NCI-H1417 (cell line): ENCODE data around the gene POFUT1.
"Not testable (repeated sequence)": the region's sequence is repeated elsewhere in the genome, so short reads cannot be mapped to it uniquely, and the experiment has no call there.

Source experiments
- DNase-seq, 3 experiments: peaks; one replicate each; lab custom pipeline; 2025; lab: John Stamatoyannopoulos, UW

POFUT1 gene

DNA sequence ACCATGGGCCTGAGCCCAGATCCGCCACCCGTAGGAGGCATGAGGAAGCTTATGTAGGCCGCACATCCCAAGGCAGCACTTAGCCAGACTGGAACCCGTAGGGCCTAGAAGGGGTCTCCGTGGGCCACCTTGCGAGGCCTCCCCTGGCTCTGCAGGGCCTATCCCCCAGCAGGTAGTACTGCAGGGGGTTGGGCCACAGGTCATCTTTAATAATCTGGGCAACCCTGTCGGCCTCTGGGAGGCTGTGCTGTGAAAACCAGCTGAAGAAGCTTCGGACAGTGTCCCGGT is 18.6 kb upstream of the POFUT1 start:
- DNase-seq, result no peak

DNA sequence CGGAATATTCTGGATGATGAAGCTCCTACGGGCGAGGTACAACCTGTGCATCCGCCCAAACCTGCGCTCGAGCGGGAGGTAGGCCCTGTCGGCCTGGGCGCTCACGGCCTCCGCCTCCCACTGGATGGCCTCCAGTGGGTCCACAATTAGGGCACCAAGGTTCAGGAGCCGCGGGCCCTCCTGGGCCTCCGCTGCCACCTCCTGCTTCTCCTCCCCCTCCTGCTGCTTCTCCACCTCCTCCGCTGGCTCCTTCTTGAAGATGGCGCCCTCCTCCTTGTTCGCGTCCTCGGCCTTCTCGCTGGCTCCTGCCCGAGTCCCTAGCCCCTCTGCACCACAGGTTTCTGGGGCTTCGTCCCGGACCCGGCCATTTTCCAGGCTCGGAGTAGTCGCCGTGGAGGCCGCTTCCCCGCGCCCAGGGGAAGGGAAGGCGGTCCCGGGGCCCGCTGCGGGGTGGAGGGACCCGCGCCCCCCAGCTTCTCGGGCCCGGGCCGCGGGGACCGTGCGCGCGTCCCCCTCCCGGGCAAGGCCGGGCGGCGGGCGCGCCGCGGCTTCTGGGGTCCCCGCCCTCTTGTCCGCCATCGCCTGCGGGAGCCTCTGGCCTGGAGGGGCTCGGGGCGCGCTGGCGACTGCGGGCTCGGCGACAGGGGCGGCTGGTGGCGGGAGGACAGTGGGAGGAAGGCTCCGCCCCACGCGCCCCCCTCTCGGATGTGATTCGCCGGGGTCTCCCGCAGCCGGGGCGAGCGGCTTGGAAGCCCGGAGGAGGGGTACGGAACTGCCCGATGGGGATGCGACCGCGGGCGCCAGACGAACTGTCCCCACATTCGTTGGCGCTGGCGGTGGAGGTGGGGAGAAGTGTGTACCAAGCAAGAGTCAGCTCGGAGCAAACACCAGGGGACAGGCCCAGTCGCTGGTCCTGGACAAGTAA is 17.7 kb upstream of the POFUT1 start:
- peak; percentile 12 to 83 (median 74) for DNase-seq

DNA sequence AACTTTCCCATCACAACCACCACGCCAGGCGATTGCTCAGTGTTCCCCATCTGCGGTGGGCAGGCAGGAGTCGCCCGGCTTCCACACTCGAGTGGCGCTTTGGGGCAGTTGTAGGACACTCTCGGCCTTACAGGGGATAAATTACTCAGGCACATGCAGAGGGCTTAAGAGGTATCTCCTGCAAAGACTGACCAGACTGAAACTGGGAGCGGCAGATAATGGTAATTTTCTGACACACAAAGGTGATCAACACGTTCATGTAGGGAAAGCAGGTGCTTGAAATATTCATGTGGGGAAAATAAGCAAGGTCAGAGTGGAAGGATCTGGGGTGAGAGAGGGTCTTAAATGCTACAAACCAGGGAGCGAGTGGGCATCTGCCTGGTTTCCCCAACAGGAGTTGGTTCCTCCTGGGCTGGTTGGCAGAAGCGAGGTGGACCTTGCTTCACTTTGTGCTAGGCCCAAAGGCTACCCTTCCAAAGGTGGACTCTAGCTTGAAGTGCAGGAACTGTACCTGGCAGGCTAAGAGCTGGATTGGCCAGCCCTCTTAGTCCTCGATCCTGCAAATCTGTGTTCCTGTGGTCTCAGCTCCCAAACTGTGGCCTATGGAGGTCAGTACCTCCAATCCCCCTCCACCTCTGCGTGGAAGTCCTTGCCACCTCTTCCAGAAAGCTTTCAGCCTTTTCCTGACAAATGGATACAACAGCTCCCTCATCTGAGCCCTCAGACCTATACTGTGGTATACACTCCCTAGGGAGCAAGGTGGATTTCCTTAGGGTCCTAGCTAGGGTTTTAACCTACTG is 16.9 kb upstream of the POFUT1 start:
- peak; percentile 15 to 64 (median 47) for DNase-seq

DNA sequence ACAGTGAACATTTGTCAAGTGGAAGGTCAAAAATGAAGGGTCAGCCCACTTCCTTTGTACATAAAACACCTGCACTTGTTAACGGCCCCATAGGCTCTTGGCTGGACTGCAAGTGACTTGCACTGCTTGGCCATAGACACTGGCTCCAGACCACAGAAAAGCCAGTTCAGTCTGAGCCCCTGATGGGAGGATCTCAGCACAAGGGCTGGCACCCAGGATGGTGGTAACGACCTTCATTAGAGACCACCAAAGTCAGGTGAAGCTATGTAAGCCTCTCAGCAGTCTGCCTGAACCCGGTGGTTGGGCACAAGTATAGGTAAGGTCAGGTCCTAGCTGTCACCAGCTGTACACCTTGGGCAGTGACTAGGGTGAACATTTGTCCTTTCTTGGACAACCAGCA is 16.3 kb upstream of the POFUT1 start:
- DNase-seq, result no peak

DNA sequence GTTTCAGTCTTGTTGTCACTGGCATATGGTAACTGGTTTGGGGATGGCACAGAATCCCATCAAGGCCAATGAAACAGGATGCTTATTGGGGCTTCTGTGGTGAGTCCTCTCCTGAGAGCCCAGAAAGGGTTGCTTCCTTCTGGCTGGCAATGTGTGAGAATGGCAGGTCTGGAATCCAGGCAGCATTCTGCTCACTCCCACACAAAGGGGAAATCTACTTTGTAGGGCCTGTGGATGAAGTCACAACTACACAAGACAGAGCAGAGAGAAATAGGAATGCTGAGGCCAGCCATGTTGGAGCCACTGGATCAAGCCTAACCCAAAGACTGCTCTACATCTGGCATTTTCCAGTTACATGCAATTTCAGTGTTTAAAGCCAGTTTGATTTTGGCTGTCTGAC is 15.8 kb upstream of the POFUT1 start:
- DNase-seq, result no peak

DNA sequence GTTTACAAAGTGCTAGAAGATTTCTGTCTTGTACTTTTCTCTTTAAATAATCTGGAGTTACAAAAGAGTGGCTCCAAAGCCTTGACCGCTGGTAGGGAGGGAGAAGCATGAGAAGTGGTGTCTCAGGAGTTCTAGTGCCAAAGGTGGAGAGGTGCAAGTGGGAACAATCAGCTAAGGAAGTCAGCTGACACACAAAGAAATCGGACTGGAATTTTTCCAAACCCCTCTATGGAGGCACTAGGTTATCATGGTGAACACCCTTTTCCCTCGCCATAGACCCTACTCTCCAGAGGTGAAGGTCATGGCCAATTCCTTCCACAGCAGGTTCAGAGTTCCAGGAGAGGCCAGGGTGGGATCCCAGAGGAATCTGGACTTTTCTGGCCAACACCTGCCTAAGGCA is 15.0 kb upstream of the POFUT1 start:
- DNase-seq, result no peak

DNA sequence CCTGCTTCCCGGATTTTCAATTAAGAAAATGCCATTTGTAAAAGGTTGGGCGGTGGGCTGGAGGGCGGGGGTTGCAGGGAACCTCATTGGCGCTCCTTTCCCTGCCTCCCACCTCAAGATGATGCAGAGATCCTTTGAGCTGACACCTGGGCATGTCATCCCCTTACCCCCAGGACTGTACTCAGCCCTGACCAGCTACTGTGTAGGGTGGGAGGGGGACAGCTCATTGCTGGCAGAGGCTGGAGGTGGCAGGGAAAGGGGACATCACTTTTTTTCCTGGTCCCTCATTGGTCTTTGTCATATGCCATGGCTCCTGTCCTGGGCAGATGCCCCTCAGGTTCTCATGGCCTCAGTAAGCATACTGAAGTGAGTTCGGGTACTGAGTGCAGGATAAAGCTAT is 14.3 kb upstream of the POFUT1 start:
- not testable (repeated sequence) for DNase-seq

DNA sequence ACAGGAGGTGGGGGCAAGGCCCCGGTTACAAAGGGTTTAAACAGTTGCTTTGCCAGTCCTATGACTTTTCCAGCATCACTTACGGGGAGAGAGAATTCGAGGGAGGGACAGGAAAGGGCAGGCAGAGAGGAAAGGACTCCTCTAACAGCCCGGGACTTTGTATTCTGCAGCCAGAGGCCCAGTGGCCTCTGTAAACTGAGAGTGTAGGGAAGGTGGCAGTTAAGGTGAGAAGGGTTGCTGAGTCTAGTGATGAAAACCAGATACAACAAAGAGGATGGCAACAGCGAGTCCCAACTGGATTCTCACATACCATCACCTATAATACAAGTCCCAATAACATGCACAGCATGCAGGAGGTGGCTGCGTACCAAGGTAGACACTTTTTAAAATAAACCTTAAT is 13.7 kb upstream of the POFUT1 start:
- DNase-seq, result no peak

DNA sequence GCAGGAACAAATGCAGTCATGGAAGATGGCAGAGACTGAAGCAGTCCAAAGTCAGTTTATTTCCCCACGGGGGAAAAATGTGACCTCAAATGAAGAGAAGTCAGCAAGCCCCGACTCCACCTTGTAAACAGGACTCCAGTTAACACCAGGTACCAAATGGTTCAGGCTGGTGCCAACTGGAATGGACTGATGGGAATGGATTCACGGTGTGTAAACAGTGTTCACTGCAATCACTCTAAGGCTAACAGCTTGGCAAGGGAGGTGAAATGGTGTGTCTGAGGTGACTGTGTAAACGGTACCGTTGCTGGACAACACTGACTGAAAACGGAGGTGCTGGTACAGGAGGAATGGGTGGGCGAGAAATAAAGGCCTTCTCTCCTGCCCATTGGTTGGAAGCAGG is 12.1 kb upstream of the POFUT1 start:
- no peak for DNase-seq

DNA sequence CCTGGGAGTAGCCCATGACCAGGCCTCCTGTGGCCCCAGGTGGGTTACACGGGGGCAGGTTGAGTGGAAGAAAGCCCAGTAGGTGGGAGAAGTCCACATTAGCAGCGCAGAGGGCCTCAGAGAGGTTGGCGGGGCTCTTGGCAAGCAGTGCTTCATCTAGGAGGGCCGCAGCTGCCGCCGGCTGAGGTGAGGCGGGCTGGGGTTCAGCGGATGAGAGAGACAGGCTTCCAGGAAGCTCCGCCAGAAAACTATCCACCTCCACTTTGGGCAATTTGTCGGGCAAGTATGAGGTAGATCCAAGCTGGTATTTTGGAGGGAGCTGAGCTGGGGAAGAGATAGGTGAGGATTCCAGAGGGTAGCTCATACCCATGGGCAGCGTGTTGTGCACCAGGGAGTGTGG is 11.1 kb upstream of the POFUT1 start:
- DNase-seq, result not testable (repeated sequence)

DNA sequence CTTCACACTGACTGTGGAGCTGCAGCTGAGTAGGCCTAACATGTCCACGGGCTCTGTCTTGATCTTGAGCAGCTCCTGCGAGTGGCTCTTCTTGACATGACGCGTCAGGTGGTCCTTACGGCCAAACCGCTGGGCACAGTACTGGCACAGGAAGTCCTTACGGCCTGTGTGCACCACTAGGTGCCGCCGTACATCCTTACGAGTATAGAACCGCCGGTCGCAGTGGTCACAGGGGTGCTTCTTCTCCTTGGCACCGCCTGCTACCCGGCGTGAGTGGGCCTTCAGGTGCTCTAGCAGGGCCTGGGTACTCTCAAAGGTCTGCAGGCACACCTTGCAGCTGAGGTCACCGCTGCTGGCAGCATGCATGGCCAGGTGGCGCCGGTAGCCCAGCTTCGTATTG is 10.5 kb upstream of the POFUT1 start:
- DNase-seq, result not testable (repeated sequence)

DNA sequence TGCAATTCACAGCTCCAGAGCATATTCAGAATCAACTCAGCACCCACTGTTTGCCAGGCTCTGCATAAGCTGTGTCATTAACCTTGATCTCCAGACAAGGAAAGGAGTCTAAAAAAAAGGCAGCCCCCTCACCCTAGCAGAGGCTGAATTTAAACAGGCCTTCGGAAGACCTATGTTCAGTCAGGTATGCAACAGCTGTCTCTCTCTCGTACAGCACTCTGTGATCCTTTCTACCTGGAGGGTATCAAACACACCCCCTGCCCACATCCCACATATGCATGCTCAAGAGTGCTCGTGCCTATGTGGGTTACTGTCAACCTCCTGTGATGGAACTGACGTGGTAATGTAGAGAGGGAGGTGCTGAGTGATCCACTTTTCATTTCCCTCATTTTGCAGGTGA is 8.7 kb upstream of the POFUT1 start:
- no peak for DNase-seq

DNA sequence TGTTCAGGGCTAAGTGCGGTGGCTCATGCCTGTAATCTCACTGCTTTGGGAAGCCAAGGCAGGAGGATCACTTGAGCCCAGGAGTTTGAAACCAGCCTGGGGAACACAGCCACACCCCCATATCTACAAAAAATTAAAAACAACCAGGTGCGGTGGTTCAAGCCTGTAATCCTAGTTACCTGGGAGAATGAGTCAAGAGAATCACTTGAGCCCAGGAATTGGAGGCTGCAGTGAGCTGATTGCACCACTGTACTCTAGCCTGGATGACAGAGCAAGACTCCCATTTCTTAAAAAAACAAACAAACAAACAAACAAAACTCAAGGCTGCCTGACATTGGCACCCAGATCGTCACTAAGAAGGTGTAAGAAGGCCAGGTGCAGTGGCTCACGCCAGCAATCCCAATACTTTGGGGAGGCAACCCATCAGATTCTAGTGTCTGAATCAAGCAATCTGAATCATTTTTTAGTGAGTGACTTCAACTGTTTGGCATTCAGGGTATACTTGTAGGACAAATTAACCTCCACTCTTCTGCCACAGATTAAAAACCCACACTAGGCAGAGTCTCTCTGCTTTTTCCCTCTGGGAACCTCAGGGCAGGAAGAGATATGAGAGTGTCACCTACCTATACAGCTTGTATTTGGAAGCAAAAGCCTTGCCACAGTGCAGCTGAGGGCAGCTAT is 6.2 kb upstream of the POFUT1 start:
- DNase-seq, result no peak

DNA sequence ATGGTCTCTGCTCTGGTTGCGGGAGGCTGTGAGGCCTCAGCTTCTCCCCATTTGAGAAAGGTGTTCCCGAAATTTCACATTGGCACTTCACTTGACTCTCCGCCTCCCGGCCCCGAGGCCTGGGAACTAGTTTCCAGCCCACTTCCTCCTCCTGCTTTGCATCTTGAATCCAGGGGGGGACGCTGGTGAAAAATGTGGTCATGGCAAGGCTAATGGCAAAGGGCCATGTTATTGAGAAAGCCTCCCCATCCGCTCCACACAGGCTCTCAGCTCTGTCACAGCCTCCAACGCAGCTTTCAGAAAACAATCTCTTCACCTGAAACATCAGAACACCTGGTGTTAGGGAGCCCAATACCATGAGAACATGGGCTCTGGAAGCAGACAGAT is 5.7 kb upstream of the POFUT1 start:
- no peak for DNase-seq

DNA sequence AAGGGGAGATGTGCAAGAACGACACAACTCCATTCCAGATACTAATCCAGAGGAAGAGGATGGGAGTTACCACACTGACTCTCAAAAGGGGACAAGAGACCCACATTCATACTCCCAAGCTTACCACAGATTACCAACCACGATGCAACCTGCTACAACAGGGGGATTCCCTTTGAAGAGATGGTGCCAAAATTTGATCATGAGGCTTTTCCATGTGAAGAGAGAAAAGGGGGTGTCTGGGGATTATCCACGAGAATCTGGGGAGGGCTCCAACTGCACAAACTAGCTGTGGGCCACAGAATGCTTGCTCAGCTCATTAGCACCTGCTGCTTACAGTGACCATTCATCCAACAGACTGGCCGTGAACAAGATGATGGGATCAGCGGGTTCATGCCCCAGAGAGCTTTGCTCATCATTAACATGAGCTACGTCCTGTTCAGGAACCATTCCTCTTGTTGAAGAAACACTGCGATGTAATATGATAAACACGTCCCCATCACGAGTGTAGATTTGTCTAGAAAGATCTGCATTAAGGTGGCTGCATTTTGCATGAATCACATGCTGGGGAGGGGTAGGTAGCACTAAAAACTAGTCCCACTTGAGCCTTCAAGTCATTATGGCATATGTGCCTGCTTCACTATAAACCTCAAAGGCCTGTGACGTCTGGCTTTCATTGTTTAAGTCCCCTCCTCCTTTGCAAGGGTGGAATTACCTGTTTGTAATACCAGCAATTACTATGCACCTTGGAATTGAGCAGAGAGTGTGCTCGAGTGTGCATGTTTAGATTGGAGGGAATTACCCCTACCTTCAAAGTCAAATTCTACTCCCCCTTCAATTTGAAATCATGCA is 4.1 kb upstream of the POFUT1 start:
- peak in 2 of 3 experiments; percentile 56 to 80 for DNase-seq

DNA sequence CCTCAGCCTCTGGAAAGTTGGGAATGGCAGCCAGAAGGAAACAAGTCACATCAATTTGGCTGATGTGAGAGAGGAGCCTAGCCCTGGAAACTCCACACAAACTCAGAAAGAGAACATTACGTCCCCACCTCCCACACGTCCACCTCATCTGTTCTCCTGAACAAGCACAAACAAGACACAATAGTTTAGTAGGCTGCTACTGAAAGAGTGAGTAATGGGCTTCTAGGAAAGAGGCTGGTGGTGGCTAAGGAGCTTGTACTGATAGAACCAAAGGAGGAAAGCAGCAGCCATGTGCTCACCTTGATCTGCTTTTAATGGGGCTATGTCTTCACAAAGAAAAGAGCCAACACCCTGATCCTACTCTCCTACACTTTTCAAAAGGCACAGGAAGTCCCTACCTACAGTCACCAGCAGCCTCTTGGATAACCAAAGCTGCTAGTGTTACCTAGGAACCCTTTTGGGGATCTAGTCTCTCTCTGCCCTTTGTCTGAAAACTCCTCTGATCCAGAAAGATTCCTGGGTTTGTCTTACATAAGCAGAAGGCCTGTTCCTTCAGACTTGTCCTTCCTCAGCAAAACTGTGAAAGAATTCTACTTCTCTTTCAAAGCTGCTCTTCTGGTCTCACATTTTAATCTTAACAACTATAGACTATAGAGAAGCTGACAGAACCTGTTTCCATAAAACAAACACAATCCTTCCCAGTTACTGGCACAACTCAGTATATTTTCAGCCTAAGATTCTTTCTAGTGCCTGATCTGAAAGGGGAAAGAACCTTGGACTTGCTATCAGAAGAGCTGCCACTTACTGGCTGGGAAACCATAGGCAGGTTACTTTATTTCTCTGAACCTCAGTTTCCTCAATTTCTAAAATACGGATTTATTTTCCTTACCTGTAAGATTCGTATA is 3.2 kb upstream of the POFUT1 start:
- no peak for DNase-seq

DNA sequence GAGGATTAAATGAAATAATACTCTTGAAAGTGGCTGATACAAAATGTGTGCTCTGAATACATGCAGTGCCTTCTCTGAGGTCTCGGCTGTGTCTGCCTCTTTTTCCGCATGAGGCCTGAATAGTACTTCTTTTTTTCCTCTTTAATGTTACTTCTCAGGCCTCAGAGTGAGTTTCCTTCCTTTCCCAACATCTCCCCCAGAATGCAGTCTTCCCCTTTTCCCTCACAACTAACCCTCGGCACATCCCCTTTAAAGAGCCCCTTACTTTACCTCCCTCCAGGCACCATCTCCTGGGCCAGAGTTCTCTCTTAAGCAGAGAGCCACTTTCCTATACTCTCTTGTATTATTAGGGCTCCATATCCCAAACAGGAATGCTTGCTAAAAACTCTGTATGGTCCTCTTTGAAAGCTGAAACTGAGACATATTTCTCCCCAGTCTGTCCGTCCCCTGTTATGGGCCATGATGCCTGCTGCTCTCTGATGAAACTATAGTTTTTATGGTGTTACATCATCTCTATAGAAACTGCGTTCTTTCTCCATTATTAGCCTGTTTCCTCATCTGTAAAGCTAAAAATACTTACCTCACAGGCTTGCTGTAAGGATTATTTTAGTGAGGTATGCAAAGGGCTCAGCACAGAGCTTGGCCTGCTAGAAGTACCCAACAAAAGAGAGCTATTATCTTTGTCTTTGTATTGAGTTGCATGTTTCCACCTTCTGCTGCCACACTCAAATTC is 2.4 kb upstream of the POFUT1 start:
- DNase-seq, result no peak

DNA sequence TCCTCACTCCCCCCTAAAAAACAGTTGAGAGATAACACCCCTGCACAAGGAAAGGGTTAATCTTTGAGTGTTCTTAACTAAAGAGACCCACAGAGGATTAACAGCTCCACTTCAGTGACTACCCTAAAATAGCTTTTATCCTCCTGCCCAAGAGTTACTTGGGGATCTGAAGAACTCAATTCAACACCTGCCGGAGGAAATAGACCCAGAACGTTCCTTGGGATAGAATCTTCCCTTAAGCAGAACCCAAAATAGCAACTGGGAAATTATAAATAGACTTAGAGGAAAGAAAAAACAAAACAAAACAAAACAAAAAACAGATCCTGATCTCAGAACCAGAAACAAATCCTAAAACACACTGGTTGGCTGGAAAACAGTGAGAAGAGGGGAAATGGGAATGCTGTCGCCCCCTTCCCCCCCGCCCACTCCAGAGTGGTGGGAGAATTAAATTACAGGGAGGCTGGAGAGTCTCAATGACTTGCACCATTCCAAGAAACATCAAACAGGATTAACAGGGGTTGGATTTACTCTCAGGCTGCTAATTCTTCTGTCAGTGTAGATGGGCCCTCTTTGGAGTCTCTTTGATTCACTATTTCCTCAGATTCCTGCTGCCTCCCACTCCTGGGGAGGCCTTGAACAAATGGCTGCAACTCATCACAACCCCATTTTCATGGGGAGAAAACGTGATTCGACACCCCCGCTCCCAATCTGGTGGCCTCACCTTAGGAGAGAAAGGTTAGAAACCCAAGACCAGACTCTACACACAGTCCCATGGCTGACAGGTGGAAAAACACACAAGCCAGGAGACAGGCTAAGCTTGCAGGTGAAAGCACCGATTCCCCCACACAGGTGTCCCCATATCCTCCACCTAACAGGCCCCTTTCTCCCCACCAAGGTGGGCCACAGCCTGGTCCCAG is 1.6 kb upstream of the POFUT1 start:
- no peak for DNase-seq
